NCI-H2029 (cell line): Measurements from ENCODE around the gene TMEM219.
"Not testable (repeated sequence)": the region's sequence is repeated elsewhere in the genome, so short reads cannot be mapped to it uniquely, and the experiment has no call there.

Source experiments
- DNase-seq: peaks from one replicate; lab custom pipeline; 2025; lab: John Stamatoyannopoulos, UW

Gene TMEM219

GRCh38 chr16:29951625-29952365, 10.1 kb upstream of the TMEM219 start:
- DNase-seq: no peak

- no peak for DNase-seq
Observed at GRCh38 chr16:29958756-29959155, 3.1 kb upstream of the TMEM219 start.

GRCh38 chr16:29959293-29959692, 2.6 kb upstream of the TMEM219 start:
- no peak for DNase-seq

- not testable (repeated sequence) for DNase-seq
Observed at GRCh38 chr16:29959821-29960220, 2.1 kb upstream of the TMEM219 start.

GRCh38 chr16:29961127-29961478, 776 bp upstream of the TMEM219 start:
- DNase-seq: no peak

GRCh38 chr16:29962344-29962994, 590 bp downstream of the TMEM219 start:
- no peak for DNase-seq

GRCh38 chr16:29963021-29963743, 1.3 kb downstream of the TMEM219 start:
- no peak for DNase-seq

- DNase-seq: no peak
Observed at GRCh38 chr16:29968205-29968604, 6.3 kb downstream of the TMEM219 start.

GRCh38 chr16:29971304-29971703, 9.4 kb downstream of the TMEM219 start:
- DNase-seq: no peak

GRCh38 chr16:29972500-29972899, 10.6 kb downstream of the TMEM219 start:
- DNase-seq: no peak

GRCh38 chr16:29972992-29973383, 11.1 kb downstream of the TMEM219 start:
- no peak for DNase-seq

- peak; percentile 98 for DNase-seq
Observed at GRCh38 chr16:29973384-29974246, 11.7 kb downstream of the TMEM219 start, which contains the start of gene TAOK2. TAOK2 (plus strand) TSS chr16:29973868; CDS start chr16:29977773, 3,905 bp downstream.

GRCh38 chr16:29974291-29975133, 12.6 kb downstream of the TMEM219 start:
- no peak for DNase-seq

- no peak for DNase-seq
Observed at GRCh38 chr16:29975134-29975538, 13.3 kb downstream of the TMEM219 start.

- no peak for DNase-seq
Observed at GRCh38 chr16:29975811-29976511, 14.1 kb downstream of the TMEM219 start.

- DNase-seq: no peak
Observed at GRCh38 chr16:29977063-29977825, 15.4 kb downstream of the TMEM219 start.

GRCh38 chr16:29978081-29978480, 16.2 kb downstream of the TMEM219 start:
- DNase-seq: no peak

- DNase-seq: no peak
Observed at GRCh38 chr16:29978564-29979270, 16.8 kb downstream of the TMEM219 start.
